COLO829 (cell line): Measurements from ENCODE around the gene ACSS2.
"Not testable (repeated sequence)": the region's sequence is repeated elsewhere in the genome, so short reads cannot be mapped to it uniquely, and the experiment has no call there.

Source experiments
- DNase-seq: peaks from one replicate; pipeline ENCODE4 v3.0.0; 2012; ENCODE audit warnings: low spot score

ACSS2 gene

GRCh38 chr20:34873583-34874093, 2.8 kb upstream of the ACSS2 start:
- no peak for DNase-seq

DNA sequence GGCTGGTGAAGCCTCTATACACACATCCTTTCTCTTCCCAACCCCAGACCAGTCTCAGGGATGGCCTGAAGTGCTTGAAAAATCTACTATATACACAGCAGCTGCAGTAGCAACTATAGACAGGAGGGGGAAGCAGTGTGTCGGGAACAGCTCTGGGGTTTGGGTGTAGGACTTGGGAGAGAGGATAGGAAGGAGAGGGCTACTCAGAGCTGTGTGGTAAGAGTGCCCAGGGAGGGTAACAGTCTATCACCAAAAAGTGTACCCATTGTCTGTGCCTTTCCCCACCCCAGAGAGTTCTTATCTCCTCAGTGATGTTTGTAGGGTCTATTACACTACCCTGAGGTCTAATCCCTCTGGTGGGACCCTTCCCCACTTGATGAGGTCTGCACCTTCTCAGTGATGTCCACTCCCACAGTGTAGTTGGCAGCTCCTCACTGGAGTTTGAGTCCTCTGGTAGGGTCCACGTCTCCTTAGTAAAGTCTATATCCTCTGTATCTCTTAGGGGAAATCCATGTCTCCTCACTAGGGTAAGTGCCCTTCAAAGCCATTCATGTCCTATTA, 2.2 kb upstream of the ACSS2 start:
- peak; percentile 90 for DNase-seq

DNA sequence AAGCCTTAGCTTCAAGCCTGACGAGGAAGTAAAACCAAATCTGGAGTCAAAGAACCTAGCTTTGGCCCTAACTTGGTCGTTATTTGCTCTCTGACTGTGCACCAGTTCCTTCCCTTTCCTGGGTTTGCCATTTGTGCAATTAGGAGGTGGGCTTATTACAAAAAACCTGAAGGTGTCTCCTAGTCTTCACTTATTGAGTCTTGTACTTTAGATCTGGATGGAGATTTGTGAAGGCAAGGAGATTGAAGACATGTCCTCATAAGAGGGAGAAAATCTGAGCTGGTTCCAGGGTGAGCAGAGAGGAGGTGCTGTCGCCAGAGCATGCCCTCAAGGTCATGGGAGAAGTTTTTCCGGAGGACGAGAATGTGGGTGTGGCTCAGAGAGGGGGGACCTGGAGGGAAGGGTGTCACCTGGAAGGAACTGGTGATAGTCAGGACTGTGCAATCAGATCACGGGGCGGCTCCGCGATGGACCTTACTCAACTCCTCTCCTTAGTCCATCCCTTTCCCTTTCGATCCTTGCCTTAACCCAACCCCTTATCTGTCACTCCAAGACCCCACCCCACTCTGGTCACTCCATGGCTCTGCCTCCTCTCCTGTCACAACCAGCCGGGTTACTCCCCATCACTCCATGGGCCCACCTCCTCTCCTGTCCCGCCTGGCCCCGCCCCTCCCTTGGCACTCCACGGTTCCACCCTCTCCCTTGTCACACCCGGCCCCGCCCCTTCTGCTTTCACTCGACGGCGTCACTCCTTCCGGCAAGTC, 588 bp upstream of the ACSS2 start:
- peak; percentile 98 for DNase-seq

DNA sequence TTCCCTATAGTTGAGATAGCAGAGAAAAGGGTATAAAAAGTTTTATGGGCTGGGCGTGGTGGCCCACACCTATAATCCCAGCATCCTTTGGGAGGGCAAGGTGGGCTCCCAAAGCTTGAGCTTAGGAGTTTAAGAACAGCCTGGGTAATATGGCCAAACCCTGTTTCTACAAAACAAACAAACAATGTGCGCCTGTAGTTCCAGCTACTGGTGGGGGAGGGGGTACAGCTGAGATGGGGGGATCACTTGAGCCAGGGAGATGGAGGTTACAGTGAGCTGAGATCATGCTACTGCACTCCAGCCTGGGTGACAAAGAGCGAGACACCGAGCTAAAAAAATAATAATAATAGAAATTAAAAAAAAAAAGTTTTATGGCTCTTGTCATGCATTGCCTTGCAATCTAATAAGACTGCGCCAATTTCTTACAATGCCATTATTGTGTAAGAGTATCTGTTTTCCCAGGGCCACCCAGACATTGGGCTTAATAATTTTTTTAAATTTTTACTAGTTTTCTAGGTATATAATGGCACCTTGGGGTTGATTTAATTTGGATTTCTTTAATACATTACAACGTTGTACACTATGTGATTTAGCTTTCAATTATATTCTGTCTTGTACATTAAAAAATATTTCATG, 3.9 kb downstream of the ACSS2 start:
- DNase-seq = no peak

- not testable (repeated sequence) for DNase-seq
These were observed 4.6 kb downstream of the ACSS2 start for GRCh38 chr20:34880971-34881370.

DNA sequence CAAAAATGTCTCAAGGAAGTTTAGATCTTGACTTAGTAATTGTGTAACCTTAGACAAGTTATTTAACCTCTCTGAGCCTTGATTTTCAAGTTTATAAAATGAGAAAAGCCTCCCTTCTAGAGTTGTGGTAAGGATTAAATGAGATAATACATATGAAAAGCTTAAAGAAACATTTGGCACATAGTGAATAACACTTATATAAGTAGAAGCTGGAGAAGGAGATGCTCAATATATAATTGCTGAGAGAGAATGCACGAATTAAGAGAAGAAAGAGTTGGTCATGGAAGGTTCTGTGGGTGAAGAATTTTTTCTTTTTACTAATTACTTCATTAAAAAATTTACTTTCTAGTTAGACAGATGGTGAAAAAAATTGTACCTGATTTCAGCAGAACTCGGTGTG, 5.3 kb downstream of the ACSS2 start:
- no peak for DNase-seq

DNA sequence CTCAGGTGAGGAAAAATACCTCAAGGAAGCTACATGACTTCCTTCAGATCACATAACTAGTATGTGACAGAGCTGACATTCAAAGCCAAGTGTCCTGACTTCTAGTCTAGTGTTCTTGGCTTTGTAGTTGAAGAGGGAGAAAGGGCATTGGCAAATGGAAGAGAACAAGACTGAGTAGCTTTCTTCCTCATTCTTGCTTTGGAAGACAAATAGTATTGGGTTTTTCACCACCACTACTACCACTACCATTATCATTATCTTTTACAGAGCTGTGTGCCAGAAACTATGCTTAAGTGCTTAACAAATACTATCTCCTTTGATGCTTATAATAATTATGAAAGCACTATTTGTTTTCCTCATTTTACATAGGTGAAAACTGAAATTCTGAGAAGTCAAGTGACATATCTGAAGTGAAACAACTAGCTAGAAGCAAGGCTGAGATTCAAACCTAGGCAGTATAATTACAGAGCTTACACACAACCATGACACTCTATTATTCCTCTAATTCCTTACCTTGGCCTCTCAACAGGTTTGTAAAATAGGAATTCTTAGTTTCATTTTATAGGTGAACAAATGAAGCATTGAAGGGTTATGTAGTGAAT, 6.8 kb downstream of the ACSS2 start:
- no peak for DNase-seq

GRCh38 chr20:34883809-34884208, 7.4 kb downstream of the ACSS2 start:
- no peak for DNase-seq

GRCh38 chr20:34884260-34884659, 7.8 kb downstream of the ACSS2 start:
- no peak for DNase-seq

DNA sequence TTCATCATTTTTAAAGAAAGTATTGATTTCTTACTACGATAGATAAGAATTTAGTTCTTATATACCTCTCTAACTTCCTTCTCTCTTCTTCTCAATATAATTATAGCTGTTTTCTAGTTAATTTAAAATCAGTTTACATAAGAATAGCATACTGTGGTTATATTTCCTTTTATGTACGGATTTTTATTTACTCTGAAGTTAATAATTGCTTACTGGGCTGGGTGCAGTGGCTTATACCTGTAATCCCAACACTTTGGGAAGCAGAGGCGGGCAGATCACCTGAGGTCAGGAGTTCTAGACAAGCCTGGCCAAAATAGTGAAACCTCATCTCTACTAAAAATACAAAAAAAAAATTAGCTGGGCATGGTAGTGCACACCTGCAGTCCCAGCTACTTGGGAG, 9.7 kb downstream of the ACSS2 start:
- no peak for DNase-seq

DNA sequence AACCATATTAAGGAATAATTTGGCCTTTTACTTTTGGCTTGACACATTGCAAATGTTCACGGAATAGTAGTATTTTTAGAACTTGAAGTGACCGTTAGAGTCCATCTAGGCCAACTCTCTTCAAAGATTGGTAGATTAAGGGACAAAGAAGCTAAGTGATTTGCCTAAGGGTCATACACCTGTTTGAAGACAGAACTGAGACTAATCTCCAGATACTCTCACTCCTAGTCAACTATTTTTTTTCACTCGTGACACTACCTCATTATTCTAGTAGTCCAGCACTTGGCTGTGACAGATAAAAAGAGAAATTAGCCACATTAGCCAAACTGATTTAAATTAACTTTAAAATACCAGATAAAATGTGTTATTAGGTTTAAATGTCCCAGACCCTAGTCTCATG, 10.6 kb downstream of the ACSS2 start:
- no peak for DNase-seq

DNA sequence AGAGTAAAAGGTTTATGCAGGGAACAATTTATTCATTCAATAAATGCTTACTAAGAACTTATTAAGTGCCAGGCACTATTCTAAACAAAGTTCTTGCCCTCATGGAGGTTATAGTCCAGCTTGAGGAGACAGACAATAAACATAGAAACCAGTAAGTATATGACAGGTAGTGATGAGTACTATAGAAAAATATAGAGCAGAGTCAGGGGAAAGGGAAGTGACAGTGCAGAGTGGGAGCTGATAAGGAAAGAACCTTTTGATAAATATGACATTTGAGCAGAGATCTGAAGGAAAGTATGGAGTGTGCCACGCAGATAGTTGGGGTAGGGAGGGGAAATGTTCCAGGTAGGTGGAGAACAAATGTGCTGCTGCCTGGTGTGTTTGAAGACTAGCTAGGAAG, 12.1 kb downstream of the ACSS2 start:
- DNase-seq = no peak

GRCh38 chr20:34891166-34892062, 15.0 kb downstream of the ACSS2 start:
- DNase-seq = no peak

GRCh38 chr20:34892671-34893070, 16.3 kb downstream of the ACSS2 start:
- DNase-seq = no peak

GRCh38 chr20:34894723-34895122, 18.3 kb downstream of the ACSS2 start:
- no peak for DNase-seq

GRCh38 chr20:34895465-34895864, 19.1 kb downstream of the ACSS2 start:
- DNase-seq = no peak

DNA sequence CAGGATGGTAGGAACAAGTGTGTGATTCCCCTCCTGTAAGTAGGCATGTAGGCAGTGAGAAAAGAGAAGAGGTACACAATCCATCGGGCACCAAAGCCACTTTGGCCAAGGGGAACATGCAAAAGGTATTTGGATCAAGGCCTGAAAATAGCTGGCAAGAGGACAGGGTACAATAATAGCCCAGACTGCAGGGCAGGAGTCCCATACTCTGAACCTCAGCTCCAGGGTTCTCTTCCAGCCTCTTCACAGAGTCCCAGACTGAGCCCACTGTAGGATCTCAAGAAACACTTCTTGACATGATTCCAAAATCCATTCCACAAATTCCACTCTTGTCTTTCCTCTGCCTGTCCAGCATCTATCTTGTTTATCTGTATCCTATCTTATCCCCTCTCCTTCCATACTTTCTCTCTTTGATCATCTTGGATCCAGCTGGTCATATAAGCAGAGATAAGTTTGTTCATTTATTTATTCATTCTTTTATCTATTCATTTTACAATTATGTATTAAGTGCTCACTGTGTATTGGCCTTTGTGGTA, 19.7 kb downstream of the ACSS2 start:
- no peak for DNase-seq

DNA sequence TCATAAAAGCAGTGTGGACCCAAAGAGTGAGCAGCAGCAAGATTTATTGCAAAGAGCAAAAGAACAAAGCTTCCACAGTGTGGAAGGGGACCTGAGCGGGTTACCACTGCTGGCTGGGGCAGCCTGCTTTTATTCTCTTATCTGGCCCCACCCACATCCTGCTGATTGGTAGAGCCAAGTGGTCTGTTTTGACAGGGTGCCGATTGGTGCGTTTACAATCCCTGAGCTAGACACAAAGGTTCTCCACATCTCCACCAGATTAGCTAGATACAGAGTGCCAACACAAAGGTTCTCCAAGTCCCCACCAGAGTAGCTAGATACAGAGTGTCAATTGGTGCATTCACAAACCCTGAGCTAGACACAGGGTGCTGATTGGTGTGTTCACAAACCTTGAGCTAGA, 21.7 kb downstream of the ACSS2 start:
- DNase-seq = not testable (repeated sequence)

DNA sequence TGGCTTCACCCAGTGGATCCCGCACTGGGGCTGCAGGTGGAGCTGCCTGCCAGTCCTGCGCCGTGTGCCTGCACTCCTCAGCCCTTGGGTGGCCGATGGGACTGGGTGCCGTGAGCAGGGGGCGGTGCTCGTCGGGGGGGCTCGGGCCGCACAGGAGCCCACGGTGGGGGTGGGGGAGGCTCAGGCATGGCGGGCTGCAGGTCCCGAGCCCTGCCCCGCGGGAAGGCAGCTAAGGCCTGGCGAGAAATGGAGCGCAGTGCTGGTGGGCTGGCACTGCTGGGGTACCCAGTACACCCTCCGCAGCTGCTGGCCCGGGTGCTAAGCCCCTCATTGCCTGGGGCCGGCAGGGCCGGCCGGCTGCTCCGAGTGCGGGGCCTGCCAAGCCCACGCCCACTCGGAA, 22.3 kb downstream of the ACSS2 start:
- DNase-seq = not testable (repeated sequence)

GRCh38 chr20:34904202-34904621, 27.8 kb downstream of the ACSS2 start:
- no peak for DNase-seq
